ENCODE measurements around the gene SLC1A3.
"Not testable (repeated sequence)": the region's sequence is repeated elsewhere in the genome, so short reads cannot be mapped to it uniquely, and the experiment has no call there.

Gene SLC1A3

DNA sequence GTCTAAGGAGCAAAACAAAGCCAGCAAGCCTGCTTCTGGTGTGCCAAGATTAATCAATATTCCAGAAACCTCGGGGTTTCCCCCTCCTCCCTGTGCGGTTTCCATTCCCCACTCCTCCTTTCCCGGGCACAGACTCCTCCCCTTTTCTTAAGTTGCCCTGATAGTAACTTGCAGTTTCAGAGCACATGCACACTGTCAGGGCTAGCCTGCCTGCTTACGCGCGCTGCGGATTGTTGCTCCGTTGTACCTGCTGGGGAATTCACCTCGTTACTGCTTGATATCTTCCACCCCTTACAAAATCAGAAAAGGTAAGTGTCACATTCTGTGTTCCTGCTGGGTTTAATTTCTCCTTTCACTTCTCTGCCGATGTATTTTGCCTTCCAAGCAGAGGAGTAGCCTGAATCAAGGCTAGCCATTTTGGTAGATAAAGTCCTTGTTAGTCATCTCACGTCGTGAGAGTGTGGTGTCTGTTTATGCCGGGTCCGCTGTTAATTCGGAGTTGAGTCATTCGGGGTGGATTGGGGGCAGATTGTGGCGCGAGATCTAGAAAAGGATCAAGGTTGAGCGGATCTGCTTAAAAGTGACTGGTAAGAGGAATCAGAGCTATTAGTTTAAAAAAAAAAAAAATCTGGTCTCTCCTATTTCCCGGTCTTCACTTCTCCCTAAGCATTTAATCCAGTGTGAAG lies at the start of gene SLC1A3:
Gene SLC1A3 (plus strand): TSS at position 179 of the 686 bp plus-strand sequence. CDS start 1,818 bp downstream, outside the sequence.
- DNase-seq = peak; percentile 72

DNA sequence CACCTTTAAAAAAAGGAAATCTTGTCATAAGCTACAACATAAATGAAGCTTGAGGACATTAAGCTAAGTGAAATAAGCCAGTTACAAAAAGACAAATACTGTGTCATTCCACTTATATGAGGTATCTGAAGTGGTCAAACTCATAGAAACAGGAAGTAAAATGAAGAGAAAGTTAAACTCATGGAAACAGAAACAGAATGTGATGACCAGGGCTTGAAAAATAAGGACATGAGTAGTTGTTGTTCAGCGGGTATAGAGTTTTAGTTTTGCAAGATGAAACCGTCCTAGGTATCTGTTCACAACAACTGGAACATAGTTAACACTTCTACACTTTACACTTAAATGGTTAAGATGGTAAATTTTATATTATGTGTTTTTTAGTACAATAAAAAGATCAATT lies 47.8 kb upstream of the SLC1A3 start:
- no peak for DNase-seq

DNA sequence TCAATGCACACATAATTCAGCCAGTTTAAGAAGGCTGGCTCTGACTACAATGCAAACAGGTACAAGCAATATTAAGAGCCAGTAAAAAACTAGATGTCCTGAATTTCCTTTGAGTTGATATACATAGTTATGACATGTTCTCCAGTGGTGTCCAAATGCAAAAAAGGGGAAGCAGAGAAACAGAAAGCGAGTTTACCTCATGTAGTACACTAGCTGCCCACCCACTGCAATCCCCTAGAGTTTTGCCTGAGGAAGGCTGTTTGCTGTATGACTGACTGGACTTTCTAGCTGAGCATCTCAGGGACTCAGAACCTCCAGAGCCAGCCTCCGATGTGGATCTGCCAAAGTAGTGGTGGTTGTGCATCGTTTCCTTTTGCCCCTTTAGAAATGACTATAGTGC lies 44.8 kb upstream of the SLC1A3 start:
- no peak for DNase-seq

DNA sequence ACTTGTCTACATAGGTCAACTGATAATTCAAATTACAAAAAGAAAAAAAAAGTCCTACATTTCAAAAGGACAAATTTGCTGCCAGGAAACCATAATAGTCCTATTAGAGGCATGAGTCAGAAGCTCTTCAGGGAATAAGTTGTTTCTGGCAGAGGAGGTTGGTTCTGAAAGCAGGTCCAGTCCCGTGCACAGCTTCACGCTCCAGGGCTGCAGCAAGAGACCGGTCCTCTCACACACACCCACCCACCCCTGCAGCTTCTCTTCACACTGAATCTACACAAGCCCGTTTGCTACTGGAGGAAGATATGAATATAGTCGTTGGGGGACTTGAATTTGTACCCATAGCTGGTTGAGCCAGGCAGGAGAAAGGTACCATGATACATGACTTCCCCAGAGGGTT lies 36.9 kb upstream of the SLC1A3 start:
- no peak for DNase-seq

DNA sequence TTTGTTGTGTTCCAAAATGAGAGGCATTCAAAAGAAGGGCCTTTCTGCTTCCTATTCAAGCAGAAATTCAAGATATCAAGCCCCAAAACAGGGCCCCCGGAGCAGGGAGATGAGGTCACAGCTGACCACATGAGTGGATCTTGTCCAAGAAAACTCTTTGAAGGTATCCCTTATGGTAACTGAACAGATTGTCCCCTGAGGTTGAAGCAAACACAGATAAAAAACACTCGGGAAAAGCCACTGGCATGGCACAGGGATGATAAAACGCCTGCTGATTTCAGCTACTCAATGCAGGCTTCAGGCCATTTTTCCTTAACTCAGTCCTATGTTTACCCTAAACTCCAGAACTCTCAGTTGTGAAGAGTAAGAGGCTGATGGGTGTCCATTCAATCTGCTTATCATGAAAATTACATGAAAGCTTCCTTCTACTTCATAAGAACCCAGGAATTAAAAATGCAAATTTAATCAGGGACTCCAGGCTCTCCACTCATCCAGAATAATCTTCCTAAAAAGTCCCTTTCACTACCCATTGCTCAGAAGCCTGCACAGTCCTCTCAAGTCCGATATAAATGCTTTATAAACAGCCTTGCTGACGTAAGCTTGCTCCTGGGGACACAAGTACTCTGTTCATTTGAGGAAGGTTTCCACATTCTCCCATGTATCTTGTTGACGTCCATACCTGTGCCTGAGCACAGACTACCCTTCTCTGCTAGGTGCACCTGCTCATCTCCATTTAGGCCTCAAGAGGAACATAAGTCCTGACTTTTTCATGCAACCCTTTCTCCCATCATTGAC lies 35.9 kb upstream of the SLC1A3 start:
- DNase-seq = no peak

DNA sequence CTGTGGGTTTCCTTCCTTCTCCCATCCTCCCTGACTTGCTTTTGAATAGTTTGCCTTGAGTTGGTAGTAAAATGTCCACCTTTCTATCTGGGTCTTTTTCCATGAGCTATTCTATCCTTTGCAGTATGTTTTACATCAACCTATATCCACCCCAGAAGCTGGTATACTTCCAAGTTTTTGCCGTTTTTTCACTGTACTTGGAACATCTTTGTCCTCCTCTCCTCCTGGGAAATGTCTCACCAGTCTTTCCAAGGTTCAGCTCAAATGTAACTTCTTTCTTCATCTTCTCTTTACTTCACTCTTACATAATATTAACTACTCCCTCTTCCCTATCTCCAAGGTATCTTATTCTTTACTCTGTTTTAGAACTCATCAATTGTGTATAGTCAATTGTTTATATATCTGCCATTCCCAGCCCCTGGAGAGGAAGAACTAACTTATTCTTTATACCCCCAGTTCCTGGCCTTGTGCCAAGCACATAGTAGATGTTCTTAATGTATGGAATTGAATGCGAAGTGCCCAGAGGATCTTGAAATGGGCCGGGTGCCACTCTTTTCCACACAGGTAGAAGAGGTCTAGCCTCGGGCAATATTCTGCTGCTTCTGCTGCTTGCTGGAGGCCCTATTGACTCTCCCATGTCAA lies 34.9 kb upstream of the SLC1A3 start:
- no peak for DNase-seq

DNA sequence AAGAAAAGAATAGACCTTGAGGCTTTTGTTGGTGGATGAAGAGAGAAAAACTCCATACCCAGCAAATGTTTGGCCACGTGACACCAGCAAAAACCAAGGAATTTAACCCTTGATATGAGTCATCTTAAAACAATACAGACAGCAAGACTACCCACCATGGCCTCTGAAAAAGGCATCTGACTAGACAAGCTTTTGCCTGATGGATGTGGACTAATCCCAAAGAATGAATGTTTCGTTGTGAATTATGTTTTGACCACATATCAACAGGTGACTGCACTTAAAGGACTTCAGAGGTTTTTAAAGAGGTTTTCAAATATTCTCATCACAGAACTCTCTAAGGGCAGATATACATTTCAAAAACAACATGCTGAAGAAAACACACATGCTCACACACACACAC lies 33.0 kb upstream of the SLC1A3 start:
- no peak for DNase-seq

DNA sequence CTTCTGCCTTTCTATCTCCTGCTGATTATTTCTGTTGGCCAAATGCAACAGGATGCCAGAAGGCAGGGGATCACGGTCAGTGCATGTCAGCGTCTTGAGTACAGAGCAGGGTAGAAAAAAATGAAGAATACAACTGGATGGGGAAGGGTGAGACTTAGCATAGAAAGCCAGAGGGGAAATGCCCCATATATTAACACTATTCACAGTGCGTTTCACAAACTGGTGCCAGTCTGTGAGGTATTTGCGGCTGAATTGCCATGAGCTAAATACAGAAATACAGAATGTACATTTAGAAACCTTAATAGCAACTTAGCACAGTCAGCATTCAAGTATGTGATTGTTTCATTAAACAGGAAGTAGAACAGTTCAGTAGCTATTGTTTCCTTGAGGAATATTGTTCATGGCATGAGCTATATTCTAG lies 31.0 kb upstream of the SLC1A3 start:
- no peak for DNase-seq

DNA sequence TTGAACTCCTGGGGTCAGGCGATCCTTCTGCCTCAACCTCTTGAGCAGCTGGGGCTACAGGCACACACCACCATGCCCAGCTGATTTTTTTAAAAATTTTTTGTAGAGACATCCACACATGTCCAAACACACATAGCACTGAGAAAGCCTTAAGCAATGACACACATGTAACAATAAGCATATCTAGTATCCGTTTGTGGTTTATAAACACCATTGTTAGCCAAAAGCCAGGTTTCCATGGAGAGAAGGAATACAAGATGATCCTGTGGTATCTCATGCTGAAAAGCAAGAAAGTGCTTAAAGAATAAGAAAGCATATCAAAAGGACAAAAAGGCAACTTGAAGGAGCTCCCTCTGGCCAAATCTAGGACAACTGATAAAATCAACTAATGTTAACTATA lies 29.7 kb upstream of the SLC1A3 start:
- no peak for DNase-seq

DNA sequence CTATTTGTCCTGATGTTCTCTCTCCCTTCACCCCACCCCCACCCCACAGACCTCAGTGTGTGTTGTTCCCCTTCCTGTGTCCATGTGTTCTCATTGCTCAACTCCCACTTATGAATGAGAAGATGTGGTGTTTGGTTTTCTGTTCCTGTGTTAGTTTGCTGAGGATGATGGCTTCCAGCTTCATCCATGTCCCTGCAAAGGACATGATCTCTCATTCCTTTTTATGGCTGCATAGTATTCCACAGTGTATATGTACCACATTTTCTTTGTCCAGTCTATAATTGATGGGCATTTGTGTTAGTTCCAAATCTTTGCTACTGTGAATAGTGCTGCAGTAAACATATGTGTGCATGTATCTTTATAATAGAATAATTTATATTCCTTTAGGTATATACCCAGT lies 26.5 kb upstream of the SLC1A3 start:
- DNase-seq = not testable (repeated sequence)

DNA sequence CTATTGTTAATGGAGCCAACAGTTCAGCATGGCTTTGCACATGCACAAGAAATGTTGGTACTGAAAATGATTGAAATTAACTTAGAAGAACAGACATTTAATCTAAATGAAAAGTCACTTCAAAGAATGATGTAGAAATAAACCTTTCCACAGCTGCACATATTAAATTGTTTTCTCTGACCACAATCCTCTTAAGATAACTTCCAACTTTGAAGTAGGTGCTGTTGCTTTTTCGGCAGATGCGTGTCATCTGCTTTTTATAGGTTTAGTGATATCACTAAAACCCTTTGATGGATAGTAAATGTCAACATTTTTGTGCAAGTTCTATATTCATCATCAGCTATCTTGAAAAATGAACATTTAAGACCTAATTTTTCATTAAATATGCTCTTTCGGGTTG lies 25.3 kb upstream of the SLC1A3 start:
- no peak for DNase-seq

DNA sequence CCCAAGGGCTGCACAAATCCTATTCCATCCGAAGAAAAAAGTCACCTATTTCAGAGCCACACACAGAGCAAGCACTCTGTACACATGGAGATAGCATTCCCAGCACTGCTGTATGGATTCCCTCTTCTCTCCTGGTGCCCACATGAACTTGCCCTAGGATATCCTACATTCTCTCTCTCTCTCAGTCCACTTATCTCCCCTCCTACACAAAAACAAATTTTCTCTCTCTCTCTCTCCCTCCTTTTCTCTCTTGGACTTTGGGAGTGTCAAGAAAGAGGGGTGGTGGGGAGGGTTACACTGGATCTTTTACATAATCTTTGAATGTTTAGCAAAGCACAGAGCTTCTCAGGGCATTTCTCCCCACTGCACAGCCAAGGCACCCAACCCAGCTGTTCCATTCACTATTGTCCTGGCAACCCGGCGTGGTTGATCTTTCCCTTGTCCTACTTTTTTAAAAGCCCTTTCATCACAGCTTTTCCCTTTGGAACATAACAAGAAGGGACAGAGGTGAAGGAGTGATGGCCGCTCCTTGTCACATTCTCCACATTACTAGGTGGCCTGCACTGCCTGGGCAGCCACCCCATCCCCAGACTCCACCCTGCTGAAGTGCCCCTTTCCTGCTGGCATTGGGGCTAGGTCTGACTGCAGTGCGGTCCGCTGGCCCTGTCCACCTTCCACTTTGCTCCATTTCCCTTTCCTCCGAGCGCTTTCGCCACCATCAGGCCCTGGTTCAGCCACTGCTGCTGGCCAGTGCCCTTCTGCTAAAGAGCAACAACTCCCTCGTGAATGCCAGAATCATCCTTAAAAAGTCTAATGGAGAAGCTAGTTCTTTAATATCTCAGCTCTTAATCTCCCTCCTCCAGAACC lies 22.2 kb upstream of the SLC1A3 start:
- no peak for DNase-seq

DNA sequence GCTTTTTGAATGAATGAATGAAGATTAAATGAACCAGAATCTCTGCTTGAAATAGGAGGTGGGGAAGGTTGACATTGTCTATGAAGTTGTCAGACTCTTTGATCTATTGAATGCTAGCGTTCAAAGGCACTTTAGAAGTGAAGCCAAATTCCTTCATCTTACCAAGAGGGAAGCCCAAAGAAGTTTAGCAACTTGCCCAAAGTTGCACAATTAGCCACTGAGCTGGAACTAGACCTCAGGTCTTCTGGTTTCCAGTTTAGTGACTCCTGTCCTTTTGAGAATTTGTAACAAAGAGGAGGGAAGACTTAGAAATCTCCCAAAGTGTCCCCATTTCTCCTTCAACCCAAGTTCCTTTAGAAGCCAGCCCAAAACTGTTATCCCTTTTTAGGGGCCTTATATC lies 20.7 kb upstream of the SLC1A3 start:
- no peak for DNase-seq

DNA sequence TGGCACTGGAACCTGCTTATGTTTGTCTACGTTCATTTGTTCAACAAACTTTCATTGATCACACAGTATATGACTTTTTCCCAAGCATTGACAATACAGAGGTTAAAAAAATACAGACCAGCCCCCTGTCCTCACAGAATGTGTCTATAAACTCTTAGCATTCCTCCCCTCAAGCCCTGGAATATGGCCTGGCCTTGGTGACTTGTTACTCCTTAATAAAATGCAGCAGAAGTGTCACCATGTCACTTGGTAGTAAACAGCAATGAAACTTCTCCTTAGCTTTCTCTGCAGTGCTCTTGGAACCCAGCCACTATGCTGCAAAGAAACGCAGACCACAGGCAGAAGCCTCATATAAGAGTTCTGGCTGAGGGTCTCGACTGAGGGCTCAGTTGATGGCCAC lies 19.1 kb upstream of the SLC1A3 start:
- no peak for DNase-seq

DNA sequence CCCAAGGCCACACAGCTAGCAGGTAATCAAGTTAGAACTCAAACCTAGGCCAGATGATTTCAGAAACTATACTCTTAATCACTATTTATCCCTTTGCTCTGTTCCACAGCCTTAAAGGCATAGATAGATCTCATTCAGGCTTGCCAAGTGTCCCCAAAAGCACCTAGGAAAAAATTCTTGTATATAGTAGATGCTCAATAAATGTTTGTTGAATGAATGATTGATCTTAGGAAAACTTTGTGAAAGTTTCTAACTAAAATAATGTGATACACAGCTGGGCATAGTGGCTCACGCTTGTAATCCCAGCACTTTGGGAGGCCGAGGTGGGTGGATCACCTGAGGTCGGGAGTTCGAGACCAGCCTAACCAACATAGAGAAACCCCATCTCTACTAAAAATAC lies 16.7 kb upstream of the SLC1A3 start:
- DNase-seq = not testable (repeated sequence)

DNA sequence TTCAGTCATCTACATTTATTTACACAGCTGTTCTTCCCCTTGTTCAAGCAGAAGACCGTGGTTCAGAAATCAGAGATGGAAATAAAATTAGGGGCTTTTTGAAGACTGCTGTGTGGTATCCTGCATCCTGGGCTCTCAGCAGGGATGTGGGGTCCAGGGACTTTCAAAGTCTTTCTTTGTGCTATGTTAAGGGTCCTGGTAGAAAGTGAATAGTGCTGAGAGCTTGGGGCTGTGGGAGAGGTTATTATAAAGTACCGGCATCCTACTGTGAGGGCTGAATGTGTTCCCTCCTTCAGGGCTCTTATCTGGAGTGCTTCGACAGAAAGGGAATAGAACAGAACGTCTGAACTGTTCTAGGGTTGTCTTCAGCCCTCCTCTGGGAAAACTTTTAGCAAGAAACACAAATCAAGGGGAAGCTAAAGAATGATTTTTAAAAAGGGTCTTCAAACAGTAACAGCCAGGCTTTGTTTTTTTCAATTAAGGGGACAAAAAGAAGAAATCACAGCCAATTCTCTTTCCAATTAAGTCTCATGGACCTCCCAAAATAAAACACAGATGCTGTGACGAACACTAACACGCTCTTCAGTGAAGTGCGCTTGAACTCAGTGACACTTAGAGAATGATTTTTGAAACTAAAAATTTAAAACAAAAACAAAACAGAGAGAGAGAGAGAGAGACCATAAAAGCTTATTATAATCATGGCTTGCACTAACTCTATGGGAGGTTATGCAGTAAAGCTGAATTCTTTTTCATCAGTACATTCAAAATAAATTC lies 15.7 kb upstream of the SLC1A3 start:
- DNase-seq = no peak

DNA sequence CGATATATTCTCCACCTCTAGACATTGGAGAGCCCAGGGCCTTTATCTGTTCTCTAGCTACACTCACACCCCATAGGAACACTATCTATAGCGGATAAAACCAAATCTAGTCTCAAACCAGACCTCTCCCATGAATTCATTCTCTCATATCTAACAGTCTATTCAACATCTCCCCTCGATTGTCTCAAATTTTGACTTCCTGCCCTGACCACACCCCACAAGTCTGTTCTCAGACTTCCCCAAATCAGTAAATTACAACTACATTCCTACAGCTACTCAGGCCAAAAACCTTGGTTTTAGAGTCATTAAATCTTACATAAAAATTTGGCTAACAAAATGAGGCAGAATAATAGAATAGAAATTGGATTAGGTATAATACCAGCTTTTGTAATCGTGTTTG lies 12.5 kb upstream of the SLC1A3 start:
- no peak for DNase-seq

DNA sequence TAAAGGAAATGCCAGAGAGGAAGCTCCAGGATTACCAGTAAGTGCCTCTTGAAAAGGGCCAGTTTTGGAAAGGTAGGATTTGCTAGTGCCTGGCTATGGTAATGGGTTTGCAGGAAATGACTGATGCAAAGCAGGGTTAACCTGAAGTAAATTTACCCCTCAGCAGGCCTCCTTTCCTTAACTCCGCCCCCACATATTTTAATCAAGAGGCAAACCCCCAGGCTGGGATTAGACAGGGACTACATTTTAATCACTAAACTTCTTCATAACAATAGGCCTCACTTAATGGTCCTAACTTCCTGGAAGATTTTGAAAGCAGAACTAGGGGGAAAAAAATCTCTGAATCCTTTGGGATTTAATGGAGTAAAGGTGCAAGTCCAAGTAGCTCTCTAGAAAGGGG lies 10.2 kb upstream of the SLC1A3 start:
- DNase-seq = no peak

DNA sequence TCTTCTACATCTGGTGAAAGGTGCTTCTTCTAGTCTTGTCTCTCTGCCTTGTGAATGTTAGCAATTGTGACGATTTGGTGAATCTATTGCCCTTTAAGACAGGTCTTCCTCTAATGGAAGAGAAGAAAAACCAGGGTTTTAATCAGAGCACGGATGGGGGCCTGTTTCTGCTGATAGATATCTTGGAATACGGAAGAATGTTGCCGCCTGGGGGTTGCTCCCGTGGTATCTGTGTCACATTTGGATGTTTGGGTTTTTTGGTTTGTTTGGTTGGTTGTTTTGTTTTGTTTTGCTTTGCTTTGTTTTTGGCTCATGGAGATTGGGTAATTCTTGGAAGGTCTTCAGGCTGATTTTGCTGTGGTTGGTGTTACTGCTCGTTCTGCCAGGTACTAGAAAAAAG lies 9.7 kb upstream of the SLC1A3 start:
- DNase-seq = no peak

DNA sequence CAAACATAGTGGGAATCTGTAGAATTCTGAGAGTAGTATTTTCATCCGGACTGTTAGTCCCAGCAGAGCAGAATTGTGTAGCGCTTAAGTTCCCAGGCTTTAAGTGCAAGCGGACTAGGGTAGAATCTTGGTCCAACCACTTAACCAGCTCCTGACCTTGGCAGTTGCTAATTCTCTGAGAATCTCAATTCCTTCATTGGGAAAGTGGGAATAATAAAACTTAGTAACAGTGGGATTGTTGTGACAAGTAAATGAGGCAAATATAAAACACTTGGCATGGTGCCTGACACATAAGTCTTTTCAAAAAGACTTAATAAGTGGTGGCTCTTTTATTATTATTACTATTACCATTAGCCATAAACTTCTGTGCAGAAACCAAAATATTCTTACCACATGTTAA lies 8.4 kb upstream of the SLC1A3 start:
- DNase-seq = no peak

DNA sequence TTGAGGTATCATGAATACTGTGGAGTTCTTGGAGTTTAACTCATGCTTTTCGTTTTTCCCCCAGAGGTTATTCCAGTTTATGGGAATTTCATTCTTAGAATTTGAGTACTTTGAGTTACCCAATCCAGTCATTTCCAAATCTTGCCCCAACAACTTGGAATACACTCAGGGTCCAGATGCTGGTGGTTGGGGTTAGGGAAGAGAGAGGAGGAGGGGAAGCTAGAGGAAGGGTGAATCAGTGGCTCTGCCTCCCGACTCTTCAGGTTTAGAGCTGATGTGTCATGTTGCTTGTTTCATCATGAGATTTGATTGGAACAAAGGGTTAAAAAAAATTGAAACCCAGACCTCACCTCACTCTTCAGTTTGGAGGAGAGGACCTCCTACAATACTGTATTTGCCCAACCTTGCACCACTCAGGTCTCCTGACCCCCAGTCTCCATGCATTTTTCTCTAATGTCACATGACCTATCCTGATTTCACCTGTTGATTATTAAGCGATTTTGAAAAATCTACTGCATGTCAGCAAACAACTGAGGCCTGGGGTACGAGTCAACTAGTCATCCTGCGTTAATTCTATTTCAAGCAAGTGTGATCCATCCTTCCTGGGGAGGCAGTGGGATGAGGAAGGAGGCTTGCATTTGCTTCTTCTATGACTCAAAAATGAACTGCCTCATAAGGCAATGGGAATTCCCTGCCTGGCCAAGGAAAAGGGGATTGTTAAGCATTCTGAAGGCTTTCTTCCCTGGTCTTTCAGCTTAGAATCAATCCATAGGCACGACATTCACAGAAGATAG lies 6.2 kb upstream of the SLC1A3 start:
- no peak for DNase-seq

Measured in activated CD4-positive, alpha-beta T cell treated with anti-CD3 and anti-CD28 coated beads for 48 hours (primary cell).